A673 (cell line): Measurements from ENCODE around the gene UBE2D3. TPM values are rescaled to one million over a fixed set of nuclear protein-coding genes. Genes with fewer than 3 reads are reported as not detected.

Experiments used
- Bru-seq: library from RNA; stranded (reverse); fragments of 400-500 nt; gene quantifications from one replicate; lab custom pipeline; 2021; lab: Mats Ljungman, UMichigan
- BruChase-seq, 2 experiments: library from RNA; stranded (reverse); fragments of 400-500 nt; gene quantifications; one replicate each; lab custom pipeline; 2021; lab: Mats Ljungman, UMichigan
- BruUV-seq: library from RNA; stranded (reverse); fragments of 400-500 nt; replicated peaks from 2 replicates; lab custom pipeline; 2021; lab: Mats Ljungman, UMichigan
- CTCF ChIA-PET: fragments of 300-600 bp; sonication (Branson Sonifier 250); formaldehyde crosslinking; loops from one replicate; lab custom pipeline; 2022; ENCODE audit warnings: antibody characterized with exemption; lab: Charles Lee
- POLR2A ChIA-PET: fragments of 300-600 bp; sonication (Branson Sonifier 250); formaldehyde crosslinking; loops from one replicate; lab custom pipeline; 2022; ENCODE audit warnings: antibody characterized with exemption; ENCODE audit not compliant: low non-redundant PET; lab: Charles Lee
- DNase-seq: peaks from one replicate; pipeline ENCODE4 v3.0.0-alpha.2; 2015; ENCODE audit warnings: low spot score
- H3K27ac ChIP-seq: fragments of 200-600 bp; sonication (generic); 2 replicates; pipeline ENCODE4 v1.5.1; 2016; ENCODE audit warnings: mixed run types, low read depth, mild to moderate bottlenecking, mixed read lengths, antibody characterized with exemption, low read length; ENCODE audit not compliant: poor library complexity, severe bottlenecking
- H3K27me3 ChIP-seq: fragments of 200-600 bp; sonication (generic); replicated peaks from 2 replicates; pipeline ENCODE4 v1.6.1; 2017; ENCODE audit warnings: mixed run types, low read depth, mild to moderate bottlenecking, mixed read lengths, antibody characterized with exemption, low read length; ENCODE audit not compliant: insufficient read depth, poor library complexity
- H3K36me3 ChIP-seq: fragments of 200-600 bp; sonication (generic); 2 replicates; pipeline ENCODE4 v1.6.1; 2016; ENCODE audit warnings: mixed run types, mild to moderate bottlenecking, mixed read lengths, antibody characterized with exemption, low read length; ENCODE audit not compliant: insufficient read depth, poor library complexity, severe bottlenecking
- H3K4me1 ChIP-seq: fragments of 200-600 bp; sonication (generic); 2 replicates; pipeline ENCODE4 v1.6.1; 2017; ENCODE audit warnings: mixed run types, mild to moderate bottlenecking, mixed read lengths, antibody characterized with exemption, low read length; ENCODE audit not compliant: insufficient read depth, poor library complexity, severe bottlenecking
- H3K4me3 ChIP-seq: fragments of 200-600 bp; sonication (generic); 2 replicates; pipeline ENCODE4 v1.5.1; 2016; ENCODE audit warnings: low read depth, mixed run types, mild to moderate bottlenecking, mixed read lengths, low read length; ENCODE audit not compliant: poor library complexity, severe bottlenecking
- H3K9me3 ChIP-seq: fragments of 200-600 bp; sonication (generic); 2 replicates; pipeline ENCODE4 v1.6.1; 2016; ENCODE audit warnings: mixed run types, low read depth, mild to moderate bottlenecking, mixed read lengths, antibody characterized with exemption, low read length; ENCODE audit not compliant: poor library complexity, severe bottlenecking
- EZH2 ChIP-seq: fragments of 200-600 bp; sonication (generic); IDR thresholded peaks from 2 replicates; pipeline ENCODE4 v1.6.1; 2017; ENCODE audit warnings: borderline replicate concordance, low read depth, mild to moderate bottlenecking, mixed read lengths, antibody characterized with exemption, low read length; ENCODE audit not compliant: poor library complexity, severe bottlenecking
- intact Hi-C: fragments of 100-400 bp; cut with micrococcal nuclease; formaldehyde crosslinking; loops from one replicate; pipeline ENCODE4 v1.10.0; 2022; ENCODE audit not compliant: unreplicated experiment
- long read RNA-seq: library from polyadenylated mRNA; stranded (forward); transcript quantifications from one replicate; pipeline ENCODE4 v2.0.0, GENCODE V29; 2022
- total RNA-seq: library from RNA; stranded (reverse); gene quantifications from 2 replicates; pipeline ENCODE4 v1.2.3, GENCODE V29; 2021
- TF ChIP-seq, protein P1 (sequence below): fragments of 300-800, 200-600 bp; sonication (generic); conservative IDR thresholded peaks from 2 replicates; pipeline ENCODE4 v1.5.1; 2017; ENCODE audit warnings: low read depth, mild to moderate bottlenecking, antibody characterized with exemption, low read length, moderate library complexity, mixed read lengths

Gene UBE2D3
- 354 and 378 TPM in 2 replicates for total RNA-seq
- percentile 97 among the genes with signal in this experiment for Bru-seq, nascent RNA
- percentile 95 among the genes with signal in this experiment for BruChase-seq, experiment 1, labeled RNA remaining after a 2-hour chase
- BruChase-seq, experiment 2, labeled RNA remaining after a 6-hour chase, result percentile 93 among the genes with signal in this experiment
- long read RNA-seq, full-length matches to known transcripts, result 649 of 806 reads
- long read RNA-seq, partial matches to known transcripts, result 94 of 806 reads
- long read RNA-seq, other reads (novel, unspliced or antisense), result 63 of 806 reads

DNA sequence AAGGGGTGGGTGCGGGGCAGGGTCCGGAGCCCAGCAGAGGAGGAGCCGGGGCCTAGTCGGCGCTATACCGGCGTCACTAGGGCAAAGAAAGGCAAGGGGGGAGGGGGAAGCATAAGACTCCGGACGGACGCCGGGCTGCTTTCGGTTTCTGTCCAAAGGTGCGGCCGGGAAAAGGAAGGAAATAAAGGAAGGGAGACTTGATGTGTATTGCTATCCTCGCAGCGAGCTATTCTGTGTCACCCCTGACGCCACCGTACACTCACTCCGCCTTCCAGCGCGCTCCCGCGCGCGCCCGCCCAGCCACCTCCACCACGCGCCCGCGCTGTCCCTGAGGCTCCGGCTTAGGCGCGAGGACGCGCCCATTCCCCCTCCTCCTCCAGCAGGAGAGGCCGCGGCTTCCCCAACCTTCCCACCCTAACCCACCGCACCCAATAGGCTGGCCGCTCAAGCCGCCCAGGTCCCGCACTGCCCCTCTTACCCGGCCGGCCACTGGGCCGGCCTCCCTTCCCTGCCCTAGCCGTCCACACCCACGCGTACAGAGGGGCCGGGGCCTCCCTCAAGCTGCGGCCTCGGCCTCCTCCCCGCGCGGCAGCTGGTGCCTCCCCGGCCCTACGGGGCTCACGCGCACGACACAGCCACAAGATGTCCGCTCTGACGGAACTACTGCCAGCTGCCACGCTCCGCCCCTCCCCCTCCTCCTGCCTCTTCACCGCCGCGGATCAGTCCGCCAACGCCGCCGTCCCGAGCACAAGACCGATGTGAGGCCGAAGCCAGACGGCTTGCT lies at the start of gene UBE2D3:
Gene UBE2D3 (minus strand): TSS at position 662 of the 784 bp plus-strand sequence. CDS start 1,043 bp downstream, outside the sequence.
- intact Hi-C loops, result loop anchor here (5.0 kb wide), 2 partner anchors 205 to 395 kb away; no protein-coding TSS in a partner anchor
- peak; percentile 96 for DNase-seq
- ChIA-PET POLR2A (no interaction called here), CTCF (interaction anchor here (1.1 kb wide), 1 partner anchor 206 kb away, joined by 3 read pairs; no protein-coding TSS in a partner anchor)
- H3K4me1 ChIP-seq, result peaks cover 23% of the 10 kb centered on the region
- peak within 1 kb of the TSS; percentile 98 for H3K4me3 ChIP-seq
- BruUV-seq, result no TSS peak
- no peaks in the 10 kb centered on the region for H3K27me3 ChIP-seq
- H3K36me3 ChIP-seq, result peaks cover 26% of the 10 kb centered on the region
- no peaks in the 10 kb centered on the region for H3K9me3 ChIP-seq
- peak within 1 kb of the TSS; percentile 100 for H3K27ac ChIP-seq
- TF ChIP-seq EZH2, result no peak
- TF ChIP-seq, protein P1, sequence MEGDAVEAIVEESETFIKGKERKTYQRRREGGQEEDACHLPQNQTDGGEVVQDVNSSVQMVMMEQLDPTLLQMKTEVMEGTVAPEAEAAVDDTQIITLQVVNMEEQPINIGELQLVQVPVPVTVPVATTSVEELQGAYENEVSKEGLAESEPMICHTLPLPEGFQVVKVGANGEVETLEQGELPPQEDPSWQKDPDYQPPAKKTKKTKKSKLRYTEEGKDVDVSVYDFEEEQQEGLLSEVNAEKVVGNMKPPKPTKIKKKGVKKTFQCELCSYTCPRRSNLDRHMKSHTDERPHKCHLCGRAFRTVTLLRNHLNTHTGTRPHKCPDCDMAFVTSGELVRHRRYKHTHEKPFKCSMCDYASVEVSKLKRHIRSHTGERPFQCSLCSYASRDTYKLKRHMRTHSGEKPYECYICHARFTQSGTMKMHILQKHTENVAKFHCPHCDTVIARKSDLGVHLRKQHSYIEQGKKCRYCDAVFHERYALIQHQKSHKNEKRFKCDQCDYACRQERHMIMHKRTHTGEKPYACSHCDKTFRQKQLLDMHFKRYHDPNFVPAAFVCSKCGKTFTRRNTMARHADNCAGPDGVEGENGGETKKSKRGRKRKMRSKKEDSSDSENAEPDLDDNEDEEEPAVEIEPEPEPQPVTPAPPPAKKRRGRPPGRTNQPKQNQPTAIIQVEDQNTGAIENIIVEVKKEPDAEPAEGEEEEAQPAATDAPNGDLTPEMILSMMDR, result 0 out of 2 replicates have a peak, but pooled peaks have one; percentile 11

DNA sequence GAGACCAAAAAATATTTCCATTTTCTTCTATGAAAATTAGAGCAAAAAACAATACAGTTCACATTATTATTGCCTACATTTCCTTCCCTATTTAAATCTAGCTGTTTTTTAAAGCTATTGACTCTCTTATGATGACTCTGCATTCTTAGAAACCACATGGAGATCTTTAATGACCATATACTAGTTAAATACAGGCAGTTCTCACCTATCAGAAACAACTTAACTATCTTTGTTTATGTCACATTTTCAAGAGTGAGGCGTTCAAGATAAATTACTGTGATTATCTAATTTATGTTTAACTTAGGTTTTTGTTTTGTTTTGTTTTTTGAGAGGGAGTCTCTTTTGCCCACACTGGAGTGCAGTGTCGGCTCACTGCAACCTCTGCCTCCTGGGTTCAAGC lies 44.4 kb upstream of the UBE2D3 start:
- CTCF ChIA-PET, result no interaction called here
- Histone ChIP-seq H3K4me1 (peaks cover 20% of the 10 kb centered on the region), H3K9me3 (peaks cover 1% of the 10 kb centered on the region), H3K27ac (peak overlapping the region; percentile 28), H3K36me3 (peaks cover 2% of the 10 kb centered on the region), H3K4me3 (no peak overlapping the region), H3K27me3 (no peaks in the 10 kb centered on the region)
- intact Hi-C loops, result no loop called here
- no TSS peak for BruUV-seq
- no peak for DNase-seq
- TF ChIP-seq EZH2, result no peak
- TF ChIP-seq, protein P1, result no peak
- POLR2A ChIA-PET, result no interaction called here

DNA sequence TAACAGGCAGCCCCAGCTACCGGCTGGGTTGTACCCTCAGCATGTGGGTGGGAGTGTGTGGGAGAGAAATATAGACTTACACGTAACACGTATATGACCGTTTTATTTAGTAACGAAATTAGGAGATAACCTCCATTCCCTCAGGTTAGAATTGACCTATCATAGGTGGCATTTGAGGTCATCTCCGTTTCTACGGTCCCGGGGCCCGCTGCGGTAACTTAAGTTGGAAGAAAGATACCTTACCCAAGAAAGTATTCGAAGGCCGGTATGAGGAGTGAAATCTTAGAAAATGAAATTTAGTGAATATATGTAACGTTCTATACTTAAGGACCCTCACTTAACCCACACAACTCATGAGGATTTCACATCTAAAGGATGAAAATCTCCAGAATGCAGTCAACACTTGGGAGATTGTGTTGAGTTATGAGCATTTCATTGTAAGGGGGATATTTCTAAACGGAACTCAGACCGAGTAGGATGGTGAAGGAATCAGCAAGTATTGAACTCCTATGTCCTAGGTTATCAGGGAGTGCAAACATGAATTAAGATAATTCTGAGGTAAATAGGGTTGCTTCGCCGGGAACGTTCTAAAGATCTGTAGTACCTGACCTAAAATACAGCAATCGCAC lies 42.3 kb upstream of the UBE2D3 start:
- DNase-seq, result no peak
- Histone ChIP-seq H3K27ac (peak overlapping the region; percentile 96), H3K9me3 (no peaks in the 10 kb centered on the region), H3K36me3 (no peaks in the 10 kb centered on the region), H3K4me1 (peaks cover 20% of the 10 kb centered on the region), H3K4me3 (peak overlapping the region; percentile 71), H3K27me3 (no peaks in the 10 kb centered on the region)
- TF ChIP-seq EZH2, result no peak
- TF ChIP-seq, protein P1, result no peak
- ChIA-PET POLR2A (interaction anchor here (0.6 kb wide), 1 partner anchor 42 kb away, joined by 4 read pairs; no protein-coding TSS in a partner anchor), CTCF (no interaction called here)
- intact Hi-C loops, result no loop called here
- BruUV-seq, result no TSS peak
